ENCODE measurements around the gene TDRD5. TPM values are rescaled to one million over a fixed set of nuclear protein-coding genes. Genes with fewer than 3 reads are reported as not detected.

TDRD5 gene
- total RNA-seq = not detected
- long read RNA-seq = 0 reads

GRCh38 chr1:179591592-179592580 lies at the start of gene TDRD5:
Gene TDRD5 (plus strand): TSS chr1:179591832. CDS start chr1:179592616, 784 bp downstream.
- no peak for ATAC-seq
- DNase-seq = no peak

GRCh38 chr1:179545321-179545720 lies 46.3 kb upstream of the TDRD5 start:
- ATAC-seq (no peak), DNase-seq (no peak)
- intact Hi-C loops (cut with micrococcal nuclease) = no loop called here

More at GRCh38 chr1:179591592-179592580, at the start of gene TDRD5:
- intact Hi-C loops (cut with micrococcal nuclease) = no loop called here

GRCh38 chr1:179547021-179547535 lies 44.6 kb upstream of the TDRD5 start:
- intact Hi-C loops (cut with micrococcal nuclease) = no loop called here
- DNase-seq = no peak
- no peak for ATAC-seq

GRCh38 chr1:179548666-179549367 lies 42.8 kb upstream of the TDRD5 start:
- intact Hi-C loops (cut with micrococcal nuclease) = no loop called here
- ATAC-seq = no peak
- DNase-seq = no peak

GRCh38 chr1:179549368-179549700 lies 42.3 kb upstream of the TDRD5 start:
- no peak for DNase-seq
- no peak for ATAC-seq
- intact Hi-C loops (cut with micrococcal nuclease) = no loop called here

- ATAC-seq = peak; percentile 66
- intact Hi-C loops (cut with micrococcal nuclease) = no loop called here
- DNase-seq = no peak
These were observed 40.6 kb upstream of the TDRD5 start for GRCh38 chr1:179550746-179551682.

GRCh38 chr1:179554427-179554826 lies 37.2 kb upstream of the TDRD5 start:
- ATAC-seq = no peak
- intact Hi-C loops (cut with micrococcal nuclease) = no loop called here
- DNase-seq = no peak

- DNase-seq (no peak), ATAC-seq (no peak)
- intact Hi-C loops (cut with micrococcal nuclease) = no loop called here
These were observed 33.6 kb upstream of the TDRD5 start for GRCh38 chr1:179558078-179558477.

- intact Hi-C loops (cut with micrococcal nuclease) = no loop called here
These were observed 15.9 kb upstream of the TDRD5 start, which contains the start of gene NPHS2 for GRCh38 chr1:179575497-179576314. Gene NPHS2 (minus strand): TSS chr1:179575948. CDS start chr1:179575864, 84 bp downstream.

GRCh38 chr1:179576509-179576908 lies 15.1 kb upstream of the TDRD5 start:
- ATAC-seq (no peak), DNase-seq (no peak)
- intact Hi-C loops (cut with micrococcal nuclease) = no loop called here

More at GRCh38 chr1:179575497-179576314, 15.9 kb upstream of the TDRD5 start, which contains the start of gene NPHS2:
- ATAC-seq = no peak
- no peak for DNase-seq

- intact Hi-C loops (cut with micrococcal nuclease) = no loop called here
- DNase-seq (no peak), ATAC-seq (no peak)
These were observed 7.8 kb upstream of the TDRD5 start for GRCh38 chr1:179583771-179584320.

GRCh38 chr1:179586107-179586823 lies 5.4 kb upstream of the TDRD5 start:
- intact Hi-C loops (cut with micrococcal nuclease) = no loop called here
- DNase-seq (peak; percentile 72), ATAC-seq (peak; percentile 90)

GRCh38 chr1:179587336-179587735 lies 4.3 kb upstream of the TDRD5 start:
- DNase-seq = no peak
- intact Hi-C loops (cut with micrococcal nuclease) = no loop called here
- no peak for ATAC-seq

GRCh38 chr1:179588425-179589024 lies 3.1 kb upstream of the TDRD5 start:
- ATAC-seq = no peak
- intact Hi-C loops (cut with micrococcal nuclease) = no loop called here

GRCh38 chr1:179589509-179589908 lies 2.1 kb upstream of the TDRD5 start:
- intact Hi-C loops (cut with micrococcal nuclease) = no loop called here
- ATAC-seq (no peak), DNase-seq (no peak)

More at GRCh38 chr1:179588425-179589024, 3.1 kb upstream of the TDRD5 start:
- DNase-seq = no peak

GRCh38 chr1:179590671-179591070 lies 961 bp upstream of the TDRD5 start:
- DNase-seq (no peak), ATAC-seq (no peak)
- intact Hi-C loops (cut with micrococcal nuclease) = no loop called here

GRCh38 chr1:179591253-179591591 lies 410 bp upstream of the TDRD5 start:
- no peak for DNase-seq
- intact Hi-C loops (cut with micrococcal nuclease) = no loop called here
- no peak for ATAC-seq

All from left ventricle myocardium superior (tissue), 1 donor.